Measurements from ENCODE around the gene SEMA4D.

DNA sequence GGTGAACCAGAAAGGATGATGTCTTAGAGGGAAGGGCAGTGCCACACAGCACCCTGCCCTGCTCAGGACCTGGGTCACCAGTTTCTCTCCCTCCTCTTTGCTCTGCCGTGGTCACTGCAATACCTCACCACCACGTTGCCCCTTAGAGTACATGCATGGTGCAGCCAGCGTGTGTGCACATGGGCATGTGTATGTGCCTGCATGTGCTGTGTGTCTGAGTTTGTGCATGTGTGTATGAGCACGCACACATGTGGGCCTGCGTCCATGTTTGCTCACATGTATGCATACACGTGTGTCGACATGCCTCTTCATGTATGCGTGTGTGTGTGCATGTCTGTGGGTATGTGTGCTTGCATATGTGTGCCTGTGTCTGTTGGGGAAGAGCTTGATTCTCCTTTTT, 41.5 kb upstream of the SEMA4D start:
- TF ChIP-seq, protein P1, sequence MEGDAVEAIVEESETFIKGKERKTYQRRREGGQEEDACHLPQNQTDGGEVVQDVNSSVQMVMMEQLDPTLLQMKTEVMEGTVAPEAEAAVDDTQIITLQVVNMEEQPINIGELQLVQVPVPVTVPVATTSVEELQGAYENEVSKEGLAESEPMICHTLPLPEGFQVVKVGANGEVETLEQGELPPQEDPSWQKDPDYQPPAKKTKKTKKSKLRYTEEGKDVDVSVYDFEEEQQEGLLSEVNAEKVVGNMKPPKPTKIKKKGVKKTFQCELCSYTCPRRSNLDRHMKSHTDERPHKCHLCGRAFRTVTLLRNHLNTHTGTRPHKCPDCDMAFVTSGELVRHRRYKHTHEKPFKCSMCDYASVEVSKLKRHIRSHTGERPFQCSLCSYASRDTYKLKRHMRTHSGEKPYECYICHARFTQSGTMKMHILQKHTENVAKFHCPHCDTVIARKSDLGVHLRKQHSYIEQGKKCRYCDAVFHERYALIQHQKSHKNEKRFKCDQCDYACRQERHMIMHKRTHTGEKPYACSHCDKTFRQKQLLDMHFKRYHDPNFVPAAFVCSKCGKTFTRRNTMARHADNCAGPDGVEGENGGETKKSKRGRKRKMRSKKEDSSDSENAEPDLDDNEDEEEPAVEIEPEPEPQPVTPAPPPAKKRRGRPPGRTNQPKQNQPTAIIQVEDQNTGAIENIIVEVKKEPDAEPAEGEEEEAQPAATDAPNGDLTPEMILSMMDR (conservative IDR thresholded peaks at IDR 0.05; ENCODE audit: low read depth, low read length), result no peak
- TF ChIP-seq EZH2 (IDR thresholded peaks at IDR 0.05; ENCODE audit: low read length, unreplicated experiment), result no peak
